Measurements from ENCODE around the gene LMX1B.
"Not testable (repeated sequence)": the region's sequence is repeated elsewhere in the genome, so short reads cannot be mapped to it uniquely, and the experiment has no call there.

GRCh38 chr9:126730592-126730991 is 116.9 kb downstream of the LMX1B start:
- TF ChIP-seq CTCF (conservative IDR thresholded peaks at IDR 0.05; ENCODE audit: low read depth, low read length); EZH2 (IDR thresholded peaks at IDR 0.05; ENCODE audit: low read length, unreplicated experiment): not testable (repeated sequence)
